Tibial nerve (tissue), 4 donors: ENCODE measurements around the gene STON1. TPM values are rescaled to one million over a fixed set of nuclear protein-coding genes. Genes with fewer than 3 reads are reported as not detected.
A peak's percentile ranks its signal among the peaks of the same experiment; 100 is the strongest.

Experiments used
- DNase-seq, 2 donors: peaks; one replicate each; pipeline ENCODE4 v3.0.0-alpha.2; 2019; ENCODE audit warnings: low spot score in 2 of 2
- H3K27ac ChIP-seq, 4 donors: fragments of 200-600 bp; sonication (generic) in 3 of 4; one replicate each; pipeline ENCODE4 v1.5.1; 2017 to 2019; ENCODE audit warnings: mild to moderate bottlenecking in 1 of 4
- H3K27me3 ChIP-seq, 2 donors: fragments of 200-600 bp; sonication (generic) in 1 of 2; one replicate each; pipeline versions ENCODE4 v1.5.1 to v1.6.0; 2017 to 2019
- H3K36me3 ChIP-seq, 3 donors: fragments of 200-600 bp; sonication (generic); one replicate each; pipeline ENCODE4 v1.5.1; 2018 to 2019
- H3K4me1 ChIP-seq, 4 donors: fragments of 200-600 bp; sonication (generic) in 3 of 4; one replicate each; pipeline ENCODE4 v1.5.1; 2017 to 2019
- H3K4me3 ChIP-seq, 4 donors: fragments of 200-600 bp; sonication (generic) in 3 of 4; one replicate each; pipeline ENCODE4 v1.5.1; 2017 to 2019; ENCODE audit warnings: mild to moderate bottlenecking in 1 of 4, moderate library complexity in 1 of 4
- H3K9me3 ChIP-seq, 4 donors: fragments of 200-600 bp; sonication (generic) in 3 of 4; one replicate each; pipeline ENCODE4 v1.5.1; 2017 to 2019
- CTCF ChIP-seq, 5 experiments: fragments of 200-600 bp in 3 of 5; fragments of 450-650 bp in 2 of 5; sonication (generic) in 3 of 5; IDR thresholded peaks; one replicate each; pipeline ENCODE4 v1.5.1; 2016 to 2019; ENCODE audit warnings: antibody characterized with exemption in 5 of 5, mild to moderate bottlenecking in 3 of 5, moderate library complexity in 2 of 5
- EP300 ChIP-seq, 2 donors: sonication (generic); formaldehyde crosslinking; IDR thresholded peaks; one replicate each; pipeline ENCODE4 v1.6.1; 2017; ENCODE audit warnings: antibody characterized with exemption in 2 of 2, mild to moderate bottlenecking in 1 of 2
- POLR2A ChIP-seq, 2 donors: fragments of 450-650 bp; IDR thresholded peaks; one replicate each; pipeline ENCODE4 v1.6.1; 2017; ENCODE audit warnings: antibody characterized with exemption in 2 of 2, mild to moderate bottlenecking in 2 of 2, moderate library complexity in 2 of 2
- WGBS, 2 donors: methylation state at CpG; one replicate each; pipeline ENCODE4 v1.1.5; 2018; 5-methylcytosine and 5-hydroxymethylcytosine counted together
- total RNA-seq, 4 donors: library from RNA; depleted of rRNA; stranded (reverse); fragments of >200 nt; gene quantifications; one replicate each; pipeline ENCODE4 v1.1.0, GENCODE V29; 2016

The STON1 gene
- 10 to 100 TPM; 34.1 to 57.0 (median 46.9) TPM for total RNA-seq

DNA sequence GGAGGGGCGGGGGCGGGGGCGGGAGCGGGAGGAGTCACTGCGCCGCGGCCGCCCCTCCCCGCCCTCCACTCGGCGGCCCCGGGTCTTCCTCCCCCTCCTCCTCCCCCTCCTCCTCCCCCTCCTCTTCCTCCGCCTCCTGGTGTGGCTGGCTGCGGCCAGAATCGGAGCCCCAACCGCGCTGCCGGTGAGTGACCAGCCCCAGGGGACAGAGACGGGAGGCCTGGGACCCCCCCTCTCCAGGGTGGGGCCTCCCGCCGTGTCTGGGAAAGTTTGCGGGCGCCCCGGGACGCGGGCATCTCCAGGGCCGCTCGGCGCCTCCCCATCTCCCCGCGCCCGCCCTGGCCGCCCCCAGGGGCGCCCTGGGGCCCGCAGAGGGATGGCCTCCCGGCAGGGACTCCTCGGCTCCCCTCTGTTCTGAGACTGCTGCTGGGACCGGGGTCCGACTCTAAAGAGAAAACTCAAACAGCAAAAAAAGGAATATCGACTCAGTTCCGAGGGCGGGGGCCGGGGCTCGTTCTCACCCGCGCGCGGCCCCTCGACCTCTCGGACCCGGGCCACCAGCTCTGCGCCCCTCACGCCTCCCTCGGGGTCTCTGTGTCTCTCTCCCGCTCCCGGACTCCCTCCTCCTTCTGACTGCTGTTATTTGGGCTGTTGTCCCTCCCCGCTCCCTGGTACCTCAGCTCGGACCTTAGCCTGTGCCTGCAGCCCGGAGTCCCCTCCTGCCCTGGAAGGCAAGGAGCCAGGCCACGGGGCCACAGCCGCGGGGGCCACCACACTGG is at the start of gene STON1:
Gene STON1, plus strand, starts transcription at position 122 of the 779 bp plus-strand sequence. CDS start 50,480 bp downstream, outside the sequence.
- Histone ChIP-seq H3K4me3 (peak within 1 kb of the TSS; percentile 67 to 95 (median 76)), H3K36me3 (no peaks in the 10 kb centered on the region), H3K4me1 (peaks cover 0 to 71% (median 9%) of the 10 kb centered on the region in 4 donors), H3K9me3 (no peaks in the 10 kb centered on the region), H3K27ac (peak within 1 kb of the TSS; percentile 89 to 98 (median 94)), H3K27me3 (no peaks in the 10 kb centered on the region)
- peak in 1 of 2 donors; percentile 53 for DNase-seq
- WGBS, 2 donors, result 0 to 1% methylated on average over 36 to 48 of the region's 62 CpGs
- TF ChIP-seq EP300 (IDR thresholded peaks at IDR 0.05), result peak in 1 of 2 donors; percentile 54
- TF ChIP-seq POLR2A (IDR thresholded peaks at IDR 0.05), result peak in 1 of 2 donors; percentile 23
- TF ChIP-seq CTCF (IDR thresholded peaks at IDR 0.05), result no peak

DNA sequence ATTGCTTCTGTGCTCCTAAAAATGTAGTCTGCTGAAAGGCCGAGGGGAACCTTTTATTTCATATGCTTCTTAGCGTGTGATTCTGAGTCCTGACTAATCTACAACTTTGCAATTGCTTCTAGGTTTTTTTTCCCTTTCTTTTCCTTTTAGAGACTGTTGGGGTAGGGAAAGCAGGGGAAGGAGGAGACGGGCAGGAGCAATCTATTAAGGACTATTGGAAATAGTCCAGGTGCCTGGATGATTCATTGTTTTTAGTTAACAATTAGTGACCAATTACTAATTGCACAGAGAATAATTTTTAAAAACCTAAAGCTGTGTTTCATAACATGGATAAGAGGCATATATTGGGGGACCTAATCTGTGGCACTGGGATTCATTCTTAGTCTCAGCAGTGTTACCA is 49.4 kb upstream of the STON1 start:
- no peaks in the 10 kb centered on the region for H3K9me3 ChIP-seq
- H3K27me3 ChIP-seq, result no peaks in the 10 kb centered on the region
- H3K4me3 ChIP-seq, result no peak overlapping the region
- TF ChIP-seq EP300 (IDR thresholded peaks at IDR 0.05) (no peak), POLR2A (IDR thresholded peaks at IDR 0.05) (no peak), CTCF (IDR thresholded peaks at IDR 0.05) (no peak)
- H3K4me1 ChIP-seq, result peaks cover 0 to 2% (median 0%) of the 10 kb centered on the region in 4 donors
- no peak for DNase-seq
- no peak overlapping the region for H3K27ac ChIP-seq
- peaks cover 0 to 46% (median 0%) of the 10 kb centered on the region in 3 donors for H3K36me3 ChIP-seq
- 75 to 86% methylated on average over 3 of the region's 3 CpGs for WGBS, 2 donors

DNA sequence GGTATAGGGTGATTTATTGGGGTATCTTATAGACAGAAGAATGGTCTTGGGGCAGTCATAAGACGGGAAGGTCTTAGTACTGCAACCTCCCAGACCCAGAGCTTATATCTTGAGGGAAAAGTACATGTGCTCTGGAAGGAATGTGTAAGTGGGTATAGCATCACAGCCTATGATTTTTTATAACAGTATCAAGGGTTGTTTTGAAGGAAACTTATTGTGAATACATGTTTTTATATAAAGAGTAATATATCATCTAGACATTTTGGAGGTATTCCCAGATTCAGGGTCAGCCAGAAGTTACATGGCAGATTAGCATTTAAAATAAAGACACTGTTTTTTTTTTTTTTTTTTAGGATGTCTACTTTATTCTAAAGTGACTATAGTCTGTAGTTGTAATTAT is 47.6 kb upstream of the STON1 start:
- no peaks in the 10 kb centered on the region for H3K9me3 ChIP-seq
- TF ChIP-seq CTCF (IDR thresholded peaks at IDR 0.05) (no peak), POLR2A (IDR thresholded peaks at IDR 0.05) (no peak), EP300 (IDR thresholded peaks at IDR 0.05) (no peak)
- H3K27ac ChIP-seq, result no peak overlapping the region
- no peak overlapping the region for H3K4me3 ChIP-seq
- 40 to 41% methylated on average over 1 of the region's 1 CpG for WGBS, 2 donors
- no peak for DNase-seq
- H3K4me1 ChIP-seq, result peaks cover 0 to 2% (median 0%) of the 10 kb centered on the region in 4 donors
- H3K36me3 ChIP-seq, result peaks cover 0 to 47% (median 0%) of the 10 kb centered on the region in 3 donors
- H3K27me3 ChIP-seq, result no peaks in the 10 kb centered on the region

DNA sequence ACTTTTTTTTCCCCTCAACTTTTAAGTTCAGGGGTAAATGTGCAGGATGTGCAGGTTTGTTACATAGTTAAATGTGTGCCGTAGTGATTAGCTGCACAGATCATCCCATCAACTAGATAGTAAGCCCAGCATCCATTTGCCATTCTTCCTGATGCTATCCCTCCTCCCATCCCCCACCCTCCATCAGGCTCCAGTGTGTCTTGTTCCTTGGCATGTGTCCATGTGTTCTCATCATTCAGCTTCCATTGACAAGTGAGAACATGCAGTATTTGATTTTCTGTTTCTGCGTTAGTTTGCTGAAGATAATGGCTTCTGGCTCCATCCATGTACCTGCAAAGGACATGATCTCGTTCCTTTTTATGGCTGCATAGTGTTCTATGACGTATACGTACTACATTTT is 47.2 kb upstream of the STON1 start:
- H3K9me3 ChIP-seq, result no peaks in the 10 kb centered on the region
- H3K36me3 ChIP-seq, result peaks cover 0 to 47% (median 0%) of the 10 kb centered on the region in 3 donors
- H3K4me3 ChIP-seq, result no peak overlapping the region
- H3K27ac ChIP-seq, result no peak overlapping the region
- no peaks in the 10 kb centered on the region for H3K27me3 ChIP-seq
- 66 to 67% methylated on average over 5 of the region's 5 CpGs for WGBS, 2 donors
- peaks cover 0 to 2% (median 0%) of the 10 kb centered on the region in 4 donors for H3K4me1 ChIP-seq
- no peak for DNase-seq
- TF ChIP-seq CTCF (IDR thresholded peaks at IDR 0.05) (no peak), POLR2A (IDR thresholded peaks at IDR 0.05) (no peak), EP300 (IDR thresholded peaks at IDR 0.05) (no peak)

DNA sequence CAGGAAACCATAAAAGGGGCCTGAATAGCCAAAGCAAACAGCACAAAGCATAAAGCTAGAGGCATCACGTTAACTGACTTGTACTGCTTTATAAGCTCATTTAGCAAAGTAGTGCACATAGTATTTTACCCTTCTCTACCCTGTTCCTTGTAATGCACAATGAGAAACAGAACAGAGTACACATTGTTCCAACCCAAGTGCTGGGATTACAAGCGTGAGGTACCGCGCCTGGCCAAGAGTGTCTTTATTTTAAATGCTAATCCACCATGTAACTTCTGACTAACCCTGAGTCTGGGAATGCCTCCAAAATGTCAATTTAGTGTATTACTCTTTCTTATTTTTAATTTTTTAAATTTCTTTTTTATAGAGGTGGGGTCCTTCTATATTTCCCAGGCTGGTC is 46.4 kb upstream of the STON1 start:
- no peak for TF ChIP-seq POLR2A (IDR thresholded peaks at IDR 0.05)
- no peak for TF ChIP-seq EP300 (IDR thresholded peaks at IDR 0.05)
- TF ChIP-seq CTCF (IDR thresholded peaks at IDR 0.05), result no peak
- 45 to 49% methylated on average over 4 of the region's 4 CpGs for WGBS, 2 donors
- peaks cover 0 to 2% (median 0%) of the 10 kb centered on the region in 4 donors for H3K4me1 ChIP-seq
- no peaks in the 10 kb centered on the region for H3K9me3 ChIP-seq
- no peaks in the 10 kb centered on the region for H3K27me3 ChIP-seq
- H3K4me3 ChIP-seq, result no peak overlapping the region
- H3K36me3 ChIP-seq, result peaks cover 0 to 46% (median 0%) of the 10 kb centered on the region in 3 donors
- no peak for DNase-seq
- H3K27ac ChIP-seq, result no peak overlapping the region
